Activated naive CD8-positive, alpha-beta T cell treated with anti-CD3 and anti-CD28 coated beads, Interleukin-2, amount 10 ng/mL, durations not matched to agents 7 days and 5 days (primary cell): ENCODE measurements around the gene LRRC25. TPM values are rescaled to one million over a fixed set of nuclear protein-coding genes. Genes with fewer than 3 reads are reported as not detected.

Source experiments
- ATAC-seq: fragments of 150-1000 bp; cut with Tn5 transposase; one replicate; pipeline ENCODE4 v1.10.0; 2021; ENCODE audit warnings: low read depth, moderate library complexity
- POLR2A ChIA-PET: fragments of 350-600 bp; sonication (Branson Sonifier 250); formaldehyde crosslinking; loops from one replicate; lab custom pipeline; 2021; ENCODE audit warnings: antibody characterized with exemption; lab: Charles Lee
- DNase-seq: peaks from one replicate; pipeline ENCODE4 v3.0.0; 2021
- H3K27ac Mint-ChIP-seq: one replicate; pipeline ENCODE4 v1.8.0; 2022; ENCODE audit warnings: mild to moderate bottlenecking, mixed read lengths
- H3K27me3 Mint-ChIP-seq: one replicate; pipeline ENCODE4 v1.8.0; 2022; ENCODE audit warnings: mild to moderate bottlenecking, moderate library complexity, mixed read lengths
- H3K36me3 Mint-ChIP-seq: one replicate; pipeline ENCODE4 v1.8.0; 2021; ENCODE audit warnings: mild to moderate bottlenecking, mixed read lengths
- H3K4me1 Mint-ChIP-seq: one replicate; pipeline ENCODE4 v1.8.0; 2021; ENCODE audit warnings: mixed read lengths
- H3K4me3 Mint-ChIP-seq: one replicate; pipeline ENCODE4 v1.8.0; 2022; ENCODE audit warnings: mild to moderate bottlenecking, moderate library complexity, mixed read lengths
- H3K9me3 Mint-ChIP-seq: one replicate; pipeline ENCODE4 v1.8.0; 2021; ENCODE audit warnings: mixed read lengths
- total RNA-seq, 2 experiments: library from RNA; stranded (reverse); gene quantifications; one replicate each; pipeline ENCODE4 v1.2.3, GENCODE V29; 2021

The LRRC25 gene
- total RNA-seq, 2 experiments from 2014 or later, result 1.2 to 1.6 TPM

GRCh38 chr19:18399008-18399407 is 1.6 kb upstream of the LRRC25 start:
- Mint-ChIP-seq H3K4me1 (peaks cover 18% of the 10 kb centered on the region), H3K27me3 (peaks cover 19% of the 10 kb centered on the region), H3K27ac (no peak overlapping the region), H3K36me3 (no peaks in the 10 kb centered on the region), H3K9me3 (no peaks in the 10 kb centered on the region), H3K4me3 (no peak overlapping the region)
- POLR2A ChIA-PET, result no interaction called here
- ATAC-seq (no peak), DNase-seq (no peak)

- peaks cover 33% of the 10 kb centered on the region for H3K27me3 Mint-ChIP-seq
- peaks cover 21% of the 10 kb centered on the region for H3K4me1 Mint-ChIP-seq
- no peaks in the 10 kb centered on the region for H3K36me3 Mint-ChIP-seq
- POLR2A ChIA-PET, result no interaction called here
- no peaks in the 10 kb centered on the region for H3K9me3 Mint-ChIP-seq
- ATAC-seq (no peak), DNase-seq (no peak)
- peak overlapping the region; percentile 44 for H3K4me3 Mint-ChIP-seq
- no peak overlapping the region for H3K27ac Mint-ChIP-seq
Measured at GRCh38 chr19:18396471-18397241, 766 bp downstream of the LRRC25 start.

- H3K27ac Mint-ChIP-seq, result no peak overlapping the region
- H3K4me1 Mint-ChIP-seq, result peaks cover 12% of the 10 kb centered on the region
- DNase-seq (no peak), ATAC-seq (no peak)
- no peak overlapping the region for H3K4me3 Mint-ChIP-seq
- POLR2A ChIA-PET, result no interaction called here
- H3K9me3 Mint-ChIP-seq, result no peaks in the 10 kb centered on the region
- peaks cover 53% of the 10 kb centered on the region for H3K27me3 Mint-ChIP-seq
- H3K36me3 Mint-ChIP-seq, result no peaks in the 10 kb centered on the region
Measured at GRCh38 chr19:18393836-18394235, 3.6 kb downstream of the LRRC25 start.

- Mint-ChIP-seq H3K27me3 (peaks cover 50% of the 10 kb centered on the region), H3K4me1 (peaks cover 13% of the 10 kb centered on the region), H3K27ac (no peak overlapping the region), H3K4me3 (no peak overlapping the region), H3K9me3 (no peaks in the 10 kb centered on the region), H3K36me3 (no peaks in the 10 kb centered on the region)
- POLR2A ChIA-PET, result interaction anchor here (0.6 to 0.9 kb wide), 2 partner anchors 12 to 21 kb away, joined by 3 to 5 read pairs; no protein-coding TSS in a partner anchor
- ATAC-seq, result no peak
- no peak for DNase-seq
Measured at GRCh38 chr19:18392926-18393325, 4.5 kb downstream of the LRRC25 start.

GRCh38 chr19:18392417-18392816 is 5.0 kb downstream of the LRRC25 start:
- no peak for DNase-seq
- H3K27ac Mint-ChIP-seq, result no peak overlapping the region
- POLR2A ChIA-PET, result interaction anchor here (0.6 to 1.8 kb wide), 3 partner anchors 9 to 22 kb away, joined by 3 to 6 read pairs (median 5); no protein-coding TSS in a partner anchor
- H3K4me1 Mint-ChIP-seq, result peaks cover 12% of the 10 kb centered on the region
- no peaks in the 10 kb centered on the region for H3K36me3 Mint-ChIP-seq
- no peak overlapping the region for H3K4me3 Mint-ChIP-seq
- no peak for ATAC-seq
- H3K9me3 Mint-ChIP-seq, result no peaks in the 10 kb centered on the region
- H3K27me3 Mint-ChIP-seq, result peaks cover 51% of the 10 kb centered on the region

- Mint-ChIP-seq H3K4me1 (peaks cover 12% of the 10 kb centered on the region), H3K36me3 (no peaks in the 10 kb centered on the region), H3K27me3 (peaks cover 57% of the 10 kb centered on the region), H3K27ac (no peak overlapping the region), H3K4me3 (no peak overlapping the region), H3K9me3 (no peaks in the 10 kb centered on the region)
- no peak for DNase-seq
- POLR2A ChIA-PET, result interaction anchor here (1.8 kb wide), 1 partner anchor 10 kb away, joined by 6 read pairs; no protein-coding TSS in a partner anchor
- no peak for ATAC-seq
Measured at GRCh38 chr19:18391509-18392075, 5.8 kb downstream of the LRRC25 start.

GRCh38 chr19:18390065-18390907 is 7.1 kb downstream of the LRRC25 start:
- H3K27me3 Mint-ChIP-seq, result peaks cover 67% of the 10 kb centered on the region
- H3K4me3 Mint-ChIP-seq, result no peak overlapping the region
- POLR2A ChIA-PET, result interaction anchor here (0.8 to 3.2 kb wide), 3 partner anchors 11 to 110 kb away, joined by 3 to 14 read pairs (median 6); no protein-coding TSS in a partner anchor

GRCh38 chr19:18389726-18390064 is 7.7 kb downstream of the LRRC25 start:
- Mint-ChIP-seq H3K27ac (no peak overlapping the region), H3K4me3 (peak overlapping the region; percentile 31), H3K36me3 (no peaks in the 10 kb centered on the region), H3K9me3 (no peaks in the 10 kb centered on the region), H3K27me3 (peaks cover 65% of the 10 kb centered on the region), H3K4me1 (peaks cover 12% of the 10 kb centered on the region)
- POLR2A ChIA-PET, result interaction anchor here (0.5 to 3.2 kb wide), 4 partner anchors 11 to 109 kb away, joined by 3 to 14 read pairs (median 6); no protein-coding TSS in a partner anchor
- ATAC-seq (no peak), DNase-seq (no peak)

More at GRCh38 chr19:18390065-18390907, 7.1 kb downstream of the LRRC25 start:
- Mint-ChIP-seq H3K4me1 (peaks cover 12% of the 10 kb centered on the region), H3K9me3 (no peaks in the 10 kb centered on the region), H3K27ac (no peak overlapping the region), H3K36me3 (no peaks in the 10 kb centered on the region)
- no peak for DNase-seq
- no peak for ATAC-seq

GRCh38 chr19:18388960-18389725 is 8.3 kb downstream of the LRRC25 start:
- ATAC-seq (no peak), DNase-seq (no peak)
- H3K27ac Mint-ChIP-seq, result no peak overlapping the region
- no peaks in the 10 kb centered on the region for H3K9me3 Mint-ChIP-seq
- peaks cover 12% of the 10 kb centered on the region for H3K4me1 Mint-ChIP-seq
- POLR2A ChIA-PET, result interaction anchor here (0.5 to 3.2 kb wide), 5 partner anchors 12 to 108 kb away, joined by 3 to 14 read pairs (median 8); partner anchors contain the start of genes JUND and SSBP4
- peak overlapping the region; percentile 31 for H3K4me3 Mint-ChIP-seq
- H3K27me3 Mint-ChIP-seq, result peaks cover 64% of the 10 kb centered on the region
- no peaks in the 10 kb centered on the region for H3K36me3 Mint-ChIP-seq

GRCh38 chr19:18388100-18388959 is 9.1 kb downstream of the LRRC25 start:
- H3K4me1 Mint-ChIP-seq, result peaks cover 10% of the 10 kb centered on the region
- H3K27ac Mint-ChIP-seq, result no peak overlapping the region
- POLR2A ChIA-PET, result interaction anchor here (0.8 to 3.2 kb wide), 7 partner anchors 13 to 109 kb away, joined by 3 to 14 read pairs (median 8); partner anchors contain the start of genes JUND and SSBP4
- peak; percentile 87 for ATAC-seq
- DNase-seq, result peak; percentile 90
- H3K4me3 Mint-ChIP-seq, result peak overlapping the region; percentile 77
- peaks cover 61% of the 10 kb centered on the region for H3K27me3 Mint-ChIP-seq
- no peaks in the 10 kb centered on the region for H3K36me3 Mint-ChIP-seq
- no peaks in the 10 kb centered on the region for H3K9me3 Mint-ChIP-seq

- H3K27me3 Mint-ChIP-seq, result peaks cover 56% of the 10 kb centered on the region
- no peak overlapping the region for H3K27ac Mint-ChIP-seq
- H3K4me1 Mint-ChIP-seq, result peaks cover 7% of the 10 kb centered on the region
- no peak for DNase-seq
- POLR2A ChIA-PET, result no interaction called here
- H3K4me3 Mint-ChIP-seq, result no peak overlapping the region
- ATAC-seq, result no peak
- H3K9me3 Mint-ChIP-seq, result no peaks in the 10 kb centered on the region
- no peaks in the 10 kb centered on the region for H3K36me3 Mint-ChIP-seq
Measured at GRCh38 chr19:18386543-18387271, 10.7 kb downstream of the LRRC25 start.
